HepG2 (cell line): ENCODE data around the gene CAPN9. TPM values are rescaled to one million over a fixed set of nuclear protein-coding genes. Genes with fewer than 3 reads are reported as not detected.

ENCODE experiments used
- CREB1 ChIP-seq, 2 experiments: fragments of 450-650 bp in 1 of 2; IDR thresholded peaks; 2 replicates each; pipeline ENCODE4 v1.6.1; 2016 to 2017; ENCODE audit warnings: control low read depth in 1 of 2, mild to moderate bottlenecking in 1 of 2, missing compliant biosample characterization in 1 of 2, missing genetic modification characterization in 1 of 2
- NFIC ChIP-seq: IDR thresholded peaks from 2 replicates; pipeline ENCODE4 v1.6.1; 2012; ENCODE audit warnings: mild to moderate bottlenecking, low read length, inconsistent platforms
- SRSF9 ChIP-seq: fragments of 200-400 bp; formaldehyde crosslinking; IDR thresholded peaks from 2 replicates; pipeline ENCODE4 v1.6.1; 2018; ENCODE audit warnings: borderline replicate concordance, mild to moderate bottlenecking, low read depth, low read length; ENCODE audit not compliant: insufficient read depth, poor library complexity, severe bottlenecking
- ZBTB3 ChIP-seq: sonication (generic); formaldehyde crosslinking; IDR thresholded peaks from 2 replicates; pipeline ENCODE4 v1.4.0; 2020; ENCODE audit warnings: low read depth, mild to moderate bottlenecking, moderate library complexity, missing genetic modification reagents, borderline replicate concordance
- ZNF337 ChIP-seq: sonication (generic); formaldehyde crosslinking; IDR thresholded peaks from 2 replicates; pipeline ENCODE4 v1.5.1; 2020; ENCODE audit warnings: missing genetic modification reagents, low read depth, mild to moderate bottlenecking, borderline replicate concordance
- ZNF607 ChIP-seq: sonication (generic); formaldehyde crosslinking; IDR thresholded peaks from 2 replicates; pipeline ENCODE4 v1.5.1; 2020; ENCODE audit warnings: missing genetic modification reagents, mild to moderate bottlenecking, borderline replicate concordance
- ZZZ3 ChIP-seq: sonication (generic); formaldehyde crosslinking; IDR thresholded peaks from 2 replicates; pipeline ENCODE4 v1.4.0; 2020; ENCODE audit warnings: missing genetic modification reagents, mild to moderate bottlenecking, borderline replicate concordance
- polyA plus RNA-seq, 8 experiments: library from polyadenylated mRNA; depleted of rRNA in 3 of 8; stranded (reverse) in 7 of 8; unstranded in 1 of 8; fragments of >200 nt; fragmentation: Illumina TruSeq in 4 of 8; extraction: Trizol in 4 of 8; gene quantifications; 2 replicates each; pipeline versions ENCODE4 v1.2.1 to v1.2.3, GENCODE V29; 2011 to 2016; ENCODE audit warnings: low read depth in 4 of 8, missing spikeins in 1 of 8, mixed read lengths in 1 of 8; ENCODE audit not compliant: insufficient read depth in 1 of 8
- total RNA-seq, 5 experiments: library from RNA; depleted of rRNA; stranded (reverse); fragments of >200 nt; fragmentation: Illumina TruSeq; extraction: Trizol; gene quantifications; 2 replicates each; pipeline ENCODE4 v1.2.3, GENCODE V29; 2016; ENCODE audit warnings: low read depth in 1 of 5
- TF ChIP-seq, protein P1 (sequence below): sonication (generic); formaldehyde crosslinking; IDR thresholded peaks from 2 replicates; pipeline ENCODE4 v1.4.0; 2020; ENCODE audit warnings: missing genetic modification reagents, borderline replicate concordance
- TF ChIP-seq, protein P2 (sequence below), 2 experiments: sonication (generic) in 1 of 2; formaldehyde crosslinking in 1 of 2; IDR thresholded peaks; 2 replicates each; pipeline versions ENCODE4 v1.4.0 to v1.6.1; 2016 to 2020; ENCODE audit warnings: borderline replicate concordance in 1 of 2, low read depth in 1 of 2, mild to moderate bottlenecking in 1 of 2, missing genetic modification reagents in 1 of 2

CAPN9 gene
- total and polyA plus RNA-seq, 2 of the 13 experiments (the other 11 are each of a cell fraction or from before 2014, with no cell fraction given), result 0.04 to 0.31 TPM

DNA sequence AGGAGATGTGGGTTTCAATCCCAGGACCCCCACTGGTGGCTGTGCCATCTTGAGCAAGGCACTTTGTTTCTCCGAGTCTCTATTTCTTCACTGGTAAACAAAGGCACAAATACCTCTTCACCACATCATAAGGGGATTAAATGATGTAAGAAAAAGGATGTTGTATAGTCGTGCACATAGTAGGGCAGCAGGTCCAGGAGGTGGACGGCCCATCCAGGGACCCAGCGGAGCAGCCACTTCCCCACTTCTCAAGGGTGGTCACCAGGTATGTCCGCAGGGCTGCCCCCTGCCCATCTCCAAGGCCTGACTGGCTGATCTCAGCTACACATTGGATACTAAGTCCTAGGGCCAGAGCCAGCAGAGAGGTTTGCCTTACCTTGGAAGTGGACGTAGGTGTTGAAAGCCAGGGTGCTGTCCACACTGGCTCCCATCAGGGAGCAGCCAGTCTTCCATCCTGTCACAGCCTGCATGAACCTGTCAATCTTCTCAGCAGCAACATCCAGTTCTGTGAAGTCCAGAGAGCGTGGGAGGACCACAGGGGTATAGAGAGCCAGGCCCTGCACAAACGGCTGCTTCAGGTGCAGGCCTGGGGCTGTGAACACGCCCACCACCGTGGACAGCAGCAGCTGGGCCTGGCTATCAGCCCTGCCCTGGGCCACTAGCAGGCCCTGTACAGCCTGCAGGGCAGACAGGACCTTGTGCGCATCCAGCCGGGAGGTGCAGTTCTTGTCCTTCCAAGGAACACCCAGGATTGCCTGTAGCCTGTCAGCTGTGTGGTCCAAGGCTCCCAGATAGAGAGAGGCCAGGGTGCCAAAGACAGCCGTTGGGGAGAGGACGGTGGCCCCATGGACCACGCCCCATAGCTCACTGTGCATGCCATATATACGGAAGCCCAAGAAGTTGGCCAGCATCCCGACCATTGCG, 37.3 kb upstream of the CAPN9 start (continued):
- TF ChIP-seq, protein P1, sequence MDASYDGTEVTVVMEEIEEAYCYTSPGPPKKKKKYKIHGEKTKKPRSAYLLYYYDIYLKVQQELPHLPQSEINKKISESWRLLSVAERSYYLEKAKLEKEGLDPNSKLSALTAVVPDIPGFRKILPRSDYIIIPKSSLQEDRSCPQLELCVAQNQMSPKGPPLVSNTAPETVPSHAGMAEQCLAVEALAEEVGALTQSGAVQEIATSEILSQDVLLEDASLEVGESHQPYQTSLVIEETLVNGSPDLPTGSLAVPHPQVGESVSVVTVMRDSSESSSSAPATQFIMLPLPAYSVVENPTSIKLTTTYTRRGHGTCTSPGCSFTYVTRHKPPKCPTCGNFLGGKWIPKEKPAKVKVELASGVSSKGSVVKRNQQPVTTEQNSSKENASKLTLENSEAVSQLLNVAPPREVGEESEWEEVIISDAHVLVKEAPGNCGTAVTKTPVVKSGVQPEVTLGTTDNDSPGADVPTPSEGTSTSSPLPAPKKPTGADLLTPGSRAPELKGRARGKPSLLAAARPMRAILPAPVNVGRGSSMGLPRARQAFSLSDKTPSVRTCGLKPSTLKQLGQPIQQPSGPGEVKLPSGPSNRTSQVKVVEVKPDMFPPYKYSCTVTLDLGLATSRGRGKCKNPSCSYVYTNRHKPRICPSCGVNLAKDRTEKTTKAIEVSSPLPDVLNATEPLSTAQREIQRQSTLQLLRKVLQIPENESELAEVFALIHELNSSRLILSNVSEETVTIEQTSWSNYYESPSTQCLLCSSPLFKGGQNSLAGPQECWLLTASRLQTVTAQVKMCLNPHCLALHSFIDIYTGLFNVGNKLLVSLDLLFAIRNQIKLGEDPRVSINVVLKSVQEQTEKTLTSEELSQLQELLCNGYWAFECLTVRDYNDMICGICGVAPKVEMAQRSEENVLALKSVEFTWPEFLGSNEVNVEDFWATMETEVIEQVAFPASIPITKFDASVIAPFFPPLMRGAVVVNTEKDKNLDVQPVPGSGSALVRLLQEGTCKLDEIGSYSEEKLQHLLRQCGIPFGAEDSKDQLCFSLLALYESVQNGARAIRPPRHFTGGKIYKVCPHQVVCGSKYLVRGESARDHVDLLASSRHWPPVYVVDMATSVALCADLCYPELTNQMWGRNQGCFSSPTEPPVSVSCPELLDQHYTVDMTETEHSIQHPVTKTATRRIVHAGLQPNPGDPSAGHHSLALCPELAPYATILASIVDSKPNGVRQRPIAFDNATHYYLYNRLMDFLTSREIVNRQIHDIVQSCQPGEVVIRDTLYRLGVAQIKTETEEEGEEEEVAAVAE (CRISPR knock-in tag), result no peak
- no peak for TF ChIP-seq SRSF9
- no peak for TF ChIP-seq ZBTB3 (CRISPR knock-in tag)
- no peak for TF ChIP-seq NFIC
- no peak for TF ChIP-seq ZNF337 (CRISPR knock-in tag)
- TF ChIP-seq, protein P2, sequence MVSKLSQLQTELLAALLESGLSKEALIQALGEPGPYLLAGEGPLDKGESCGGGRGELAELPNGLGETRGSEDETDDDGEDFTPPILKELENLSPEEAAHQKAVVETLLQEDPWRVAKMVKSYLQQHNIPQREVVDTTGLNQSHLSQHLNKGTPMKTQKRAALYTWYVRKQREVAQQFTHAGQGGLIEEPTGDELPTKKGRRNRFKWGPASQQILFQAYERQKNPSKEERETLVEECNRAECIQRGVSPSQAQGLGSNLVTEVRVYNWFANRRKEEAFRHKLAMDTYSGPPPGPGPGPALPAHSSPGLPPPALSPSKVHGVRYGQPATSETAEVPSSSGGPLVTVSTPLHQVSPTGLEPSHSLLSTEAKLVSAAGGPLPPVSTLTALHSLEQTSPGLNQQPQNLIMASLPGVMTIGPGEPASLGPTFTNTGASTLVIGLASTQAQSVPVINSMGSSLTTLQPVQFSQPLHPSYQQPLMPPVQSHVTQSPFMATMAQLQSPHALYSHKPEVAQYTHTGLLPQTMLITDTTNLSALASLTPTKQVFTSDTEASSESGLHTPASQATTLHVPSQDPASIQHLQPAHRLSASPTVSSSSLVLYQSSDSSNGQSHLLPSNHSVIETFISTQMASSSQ (IDR thresholded peaks at IDR 0.05; ENCODE audit: low read depth), result no peak
- TF ChIP-seq, protein P2 (CRISPR knock-in tag; IDR thresholded peaks at IDR 0.05; ENCODE audit: borderline replicate concordance), result no peak
- 0 out of 2 replicates have a peak, but pooled peaks have one; percentile 45 for TF ChIP-seq ZZZ3 (CRISPR knock-in tag)
- peak; percentile 48; the same call in 1 of the 2 replicates for TF ChIP-seq ZNF607 (CRISPR knock-in tag)
- TF ChIP-seq CREB1 (IDR thresholded peaks at IDR 0.05), result no peak
- TF ChIP-seq CREB1 (CRISPR knock-in tag; IDR thresholded peaks at IDR 0.05), result no peak
